ENCODE measurements around the gene ERGIC3.

DNA sequence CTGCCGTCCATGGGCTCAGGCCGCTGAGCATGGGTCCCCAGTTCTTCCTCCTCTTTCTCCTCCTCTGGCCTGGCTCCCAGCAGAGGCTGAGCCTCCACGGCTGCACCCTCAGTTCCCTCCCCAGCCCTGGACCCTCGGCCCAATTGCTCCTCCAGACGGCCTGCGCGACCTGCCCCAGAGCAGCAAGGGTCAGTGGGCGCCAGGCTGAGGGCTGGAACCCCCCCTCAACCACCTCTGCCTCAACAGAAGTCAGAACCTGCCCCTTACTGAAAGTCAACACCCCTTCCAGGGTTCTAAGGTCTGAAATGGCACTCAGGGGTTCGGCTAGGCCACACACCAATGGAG is 57.9 kb downstream of the ERGIC3 start:
- no peak for TF ChIP-seq ZNF260 (CRISPR knock-in tag; IDR thresholded peaks at IDR 0.05; ENCODE audit: borderline replicate concordance, low read depth)
- TF ChIP-seq, protein P1, sequence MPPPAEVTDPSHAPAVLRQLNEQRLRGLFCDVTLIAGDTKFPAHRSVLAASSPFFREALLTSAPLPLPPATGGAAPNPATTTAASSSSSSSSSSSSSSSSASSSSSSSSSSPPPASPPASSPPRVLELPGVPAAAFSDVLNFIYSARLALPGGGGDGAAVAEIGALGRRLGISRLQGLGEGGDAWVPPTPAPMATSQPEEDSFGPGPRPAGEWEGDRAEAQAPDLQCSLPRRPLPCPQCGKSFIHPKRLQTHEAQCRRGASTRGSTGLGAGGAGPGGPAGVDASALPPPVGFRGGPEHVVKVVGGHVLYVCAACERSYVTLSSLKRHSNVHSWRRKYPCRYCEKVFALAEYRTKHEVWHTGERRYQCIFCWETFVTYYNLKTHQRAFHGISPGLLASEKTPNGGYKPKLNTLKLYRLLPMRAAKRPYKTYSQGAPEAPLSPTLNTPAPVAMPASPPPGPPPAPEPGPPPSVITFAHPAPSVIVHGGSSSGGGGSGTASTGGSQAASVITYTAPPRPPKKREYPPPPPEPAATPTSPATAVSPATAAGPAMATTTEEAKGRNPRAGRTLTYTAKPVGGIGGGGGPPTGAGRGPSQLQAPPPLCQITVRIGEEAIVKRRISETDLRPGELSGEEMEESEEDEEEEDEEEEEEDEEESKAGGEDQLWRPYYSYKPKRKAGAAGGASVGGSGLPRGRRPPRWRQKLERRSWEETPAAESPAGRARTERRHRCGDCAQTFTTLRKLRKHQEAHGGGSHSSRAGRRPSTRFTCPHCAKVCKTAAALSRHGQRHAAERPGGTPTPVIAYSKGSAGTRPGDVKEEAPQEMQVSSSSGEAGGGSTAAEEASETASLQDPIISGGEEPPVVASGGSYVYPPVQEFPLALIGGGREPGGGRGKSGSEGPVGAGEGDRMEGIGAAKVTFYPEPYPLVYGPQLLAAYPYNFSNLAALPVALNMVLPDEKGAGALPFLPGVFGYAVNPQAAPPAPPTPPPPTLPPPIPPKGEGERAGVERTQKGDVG (CRISPR knock-in tag; IDR thresholded peaks at IDR 0.05; ENCODE audit: borderline replicate concordance) = no peak
- TF ChIP-seq POLR2AphosphoS5 (IDR thresholded peaks at IDR 0.05; ENCODE audit: low read depth, low read length) = no peak
